H1 (cell line): ENCODE data around the gene UNC13C. TPM values are rescaled to one million over a fixed set of nuclear protein-coding genes. Genes with fewer than 3 reads are reported as not detected.

Experiments
- CBX5 ChIP-seq: fragments of 300-800, 300-1000 bp; sonication (generic); IDR thresholded peaks from 2 replicates; pipeline ENCODE4 v1.7.1; 2016; ENCODE audit warnings: antibody characterized with exemption, low read length, low read depth
- CHD7 ChIP-seq: fragments of 300-600 bp; sonication (generic); IDR thresholded peaks from 2 replicates; pipeline ENCODE4 v1.7.1; 2012; ENCODE audit warnings: low read length, moderate library complexity, mild to moderate bottlenecking, inconsistent platforms; ENCODE audit not compliant: insufficient replicate concordance
- CREB1 ChIP-seq: IDR thresholded peaks from 2 replicates; pipeline ENCODE4 v1.6.1; 2012; ENCODE audit warnings: inconsistent platforms
- EGR1 ChIP-seq: IDR thresholded peaks from 2 replicates; pipeline ENCODE4 v1.6.1; 2011; ENCODE audit warnings: low read depth, low read length, borderline replicate concordance
- EZH2 ChIP-seq: fragments of 200-600 bp; sonication (generic); IDR thresholded peaks from 2 replicates; pipeline ENCODE4 v1.7.1; 2012; ENCODE audit warnings: low read depth, mild to moderate bottlenecking, moderate library complexity, low read length, inconsistent platforms; ENCODE audit not compliant: severe bottlenecking
- MAFK ChIP-seq: IDR thresholded peaks from 2 replicates; pipeline ENCODE4 v1.6.1; 2012; ENCODE audit warnings: low read depth, mild to moderate bottlenecking, improper control_type of control experiment, low read length
- MAX ChIP-seq: IDR thresholded peaks from 2 replicates; pipeline ENCODE4 v1.6.1; 2012; ENCODE audit warnings: inconsistent platforms
- SP1 ChIP-seq: IDR thresholded peaks from 2 replicates; pipeline ENCODE4 v1.6.1; 2011; ENCODE audit warnings: low read depth, low read length
- SUZ12 ChIP-seq: fragments of 200-600 bp; sonication (generic); IDR thresholded peaks from 2 replicates; pipeline ENCODE4 v1.6.1; 2012; ENCODE audit warnings: mild to moderate bottlenecking, inconsistent platforms, low read length, moderate library complexity, mixed read lengths
- TCF12 ChIP-seq: IDR thresholded peaks from 2 replicates; pipeline ENCODE4 v1.6.1; 2011; ENCODE audit warnings: low read depth, mild to moderate bottlenecking, low read length
- ZNF274 ChIP-seq: IDR thresholded peaks from 2 replicates; pipeline ENCODE4 v1.7.0; 2012; ENCODE audit warnings: low read length, borderline replicate concordance; ENCODE audit errors: extremely low read depth
- polyA plus RNA-seq, 7 experiments: library from polyadenylated mRNA; depleted of rRNA in 3 of 7; stranded (reverse) in 5 of 7; unstranded in 2 of 7; fragments of >200 nt in 5 of 7; fragments of 200-250 nt in 2 of 7; gene quantifications; 1 replicate in 5 of 7; 2 replicates in 1 of 7; 4 replicates in 1 of 7; pipeline versions ENCODE4 v1.2.1 to v1.2.3, GENCODE V29; 2011 to 2013; ENCODE audit warnings: missing spikeins in 2 of 7, mixed read lengths in 2 of 7
- total RNA-seq: library from RNA; stranded (reverse); fragmentation: NEBNext Ultra II Directional; extraction: Animal tissue kit (Norgen Biotek cat#: 25700); gene quantifications from 2 replicates; pipeline ENCODE4 v1.2.1, GENCODE V29; 2021

The UNC13C gene
- total and polyA plus RNA-seq, 2 of the 8 experiments (the other 6 are each of a cell fraction or from before 2014, with no cell fraction given): 0.02 to 0.13 TPM

DNA sequence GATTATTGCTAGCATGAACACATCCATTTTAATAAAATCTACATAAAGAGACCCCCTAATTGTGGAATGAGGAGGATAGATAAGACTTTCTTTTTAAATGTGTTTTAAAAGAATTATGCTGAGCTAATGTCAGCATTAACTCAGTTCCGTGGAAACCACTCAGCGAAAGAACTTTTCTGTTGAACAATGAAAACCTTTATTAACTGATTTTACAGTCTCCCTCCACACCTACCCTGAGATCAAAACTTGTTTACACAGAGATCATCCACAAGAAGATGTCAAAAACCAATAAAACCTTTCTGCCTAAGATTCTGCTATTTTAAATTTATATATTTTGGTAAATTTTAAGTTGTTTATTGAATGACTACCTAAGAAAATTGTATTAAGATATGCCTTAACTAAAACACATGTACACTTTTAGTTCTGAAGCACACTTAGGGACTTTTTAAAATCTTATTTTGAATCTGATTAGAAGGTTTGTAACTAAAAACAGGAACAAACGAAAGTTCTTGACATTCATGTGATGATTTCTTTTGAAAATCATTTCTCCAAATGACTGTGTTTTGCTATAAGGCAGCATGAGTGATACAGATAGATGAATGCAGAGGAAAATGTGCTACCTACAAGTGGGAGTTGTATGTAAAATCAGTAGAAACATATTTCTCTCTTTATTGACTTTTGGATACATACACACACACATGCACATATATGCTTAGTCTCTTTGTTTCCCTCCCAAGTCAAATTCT, 369.0 kb downstream of the UNC13C start (continued):
- TF ChIP-seq CHD7 (no peak), EZH2 (no peak), SUZ12 (no peak), MAFK (no peak), TCF12 (no peak), CREB1 (no peak), MAX (no peak), SP1 (no peak), ZNF274 (no peak), CBX5 (no peak), EGR1 (no peak)
